Measurements from ENCODE around the gene HPS1. TPM values are rescaled to one million over a fixed set of nuclear protein-coding genes. Genes with fewer than 3 reads are reported as not detected.

HPS1 gene
- total and polyA plus RNA-seq, 2 experiments from 2014 or later: 21.4 to 51.2 TPM

DNA sequence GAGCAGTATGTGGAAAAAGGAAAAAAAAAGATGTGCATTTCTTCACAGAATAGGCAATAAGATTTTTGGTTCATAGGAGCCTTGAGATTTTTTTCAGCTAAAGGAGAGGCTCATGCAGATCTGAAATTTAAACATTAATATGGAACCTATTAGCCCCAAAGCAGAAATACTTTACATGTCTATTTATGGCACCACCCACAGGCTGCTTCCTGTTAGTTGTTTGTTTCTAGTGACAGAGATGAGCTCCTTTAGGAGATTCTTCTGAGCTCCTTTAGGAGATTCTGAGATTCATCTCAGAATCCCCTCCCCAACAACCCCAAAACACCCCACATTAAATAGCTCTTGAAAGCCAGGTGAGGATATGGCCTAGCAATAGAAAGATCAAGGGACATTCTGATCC, 27.9 kb upstream of the HPS1 start:
- H3K4me2 ChIP-seq: no peak overlapping the region
- Mint-ChIP-seq H3K4me3 (no peak overlapping the region), H3K27ac (no peak overlapping the region), H3K36me3 (ENCODE audit: low read depth) (no peaks in the 10 kb centered on the region), H3K9me3 (peaks cover 2% of the 10 kb centered on the region; the same call in 1 of the 3 replicates), H3K4me1 (peaks cover 23% of the 10 kb centered on the region), H3K27me3 (ENCODE audit: insufficient read depth, low read depth, poor library complexity) (peaks cover 6% of the 10 kb centered on the region)
- no peak overlapping the region for H3K27ac ChIP-seq (ENCODE audit: low read depth)
- H3K4me1 ChIP-seq (ENCODE audit: insufficient read depth): 0 out of 2 replicates have a peak, but pooled peaks cover 5% of the 10 kb centered on the region
- peaks cover 6% of the 10 kb centered on the region; the same call in 1 of the 2 replicates for H3K9me2 ChIP-seq (ENCODE audit: insufficient read depth)
- no peak overlapping the region for H2AFZ ChIP-seq
- H3F3A ChIP-seq (replicated peaks; ENCODE audit: low read depth): no peaks in the 10 kb centered on the region
- no peaks in the 10 kb centered on the region for H3K27me3 ChIP-seq (ENCODE audit: insufficient read depth)
- H3K36me3 ChIP-seq (ENCODE audit: insufficient read depth): no peaks in the 10 kb centered on the region; the same call in 1 of the 2 replicates
- H3K4me3 ChIP-seq: no peak overlapping the region
- H3K79me2 ChIP-seq (replicated peaks; ENCODE audit: insufficient read depth): no peaks in the 10 kb centered on the region
- H4K20me1 ChIP-seq (replicated peaks; ENCODE audit: insufficient read depth): no peaks in the 10 kb centered on the region
- no peak for ATAC-seq
- no peak for DNase-seq (ENCODE audit: low spot score)
- TF ChIP-seq ZNF114 (CRISPR knock-in tag; IDR thresholded peaks at IDR 0.05) (no peak), STAT1 (IDR thresholded peaks at IDR 0.05; ENCODE audit: unreplicated experiment) (no peak), JUNB (IDR thresholded peaks at IDR 0.05; ENCODE audit: unreplicated experiment) (no peak), POLR2AphosphoS5 (IDR thresholded peaks at IDR 0.05; ENCODE audit: low read depth) (no peak), CREB1 (CRISPR knock-in tag; IDR thresholded peaks at IDR 0.05; ENCODE audit: low read depth) (no peak), EZH2phosphoT487 (IDR thresholded peaks at IDR 0.05; ENCODE audit: unreplicated experiment) (no peak), ZNF331 (CRISPR knock-in tag; IDR thresholded peaks at IDR 0.05; ENCODE audit: low read depth) (no peak), EZH2 (IDR thresholded peaks at IDR 0.05; ENCODE audit: low read depth, unreplicated experiment) (no peak), NANOG (IDR thresholded peaks at IDR 0.05; ENCODE audit: borderline replicate concordance) (no peak)
- TF ChIP-seq, protein P1, sequence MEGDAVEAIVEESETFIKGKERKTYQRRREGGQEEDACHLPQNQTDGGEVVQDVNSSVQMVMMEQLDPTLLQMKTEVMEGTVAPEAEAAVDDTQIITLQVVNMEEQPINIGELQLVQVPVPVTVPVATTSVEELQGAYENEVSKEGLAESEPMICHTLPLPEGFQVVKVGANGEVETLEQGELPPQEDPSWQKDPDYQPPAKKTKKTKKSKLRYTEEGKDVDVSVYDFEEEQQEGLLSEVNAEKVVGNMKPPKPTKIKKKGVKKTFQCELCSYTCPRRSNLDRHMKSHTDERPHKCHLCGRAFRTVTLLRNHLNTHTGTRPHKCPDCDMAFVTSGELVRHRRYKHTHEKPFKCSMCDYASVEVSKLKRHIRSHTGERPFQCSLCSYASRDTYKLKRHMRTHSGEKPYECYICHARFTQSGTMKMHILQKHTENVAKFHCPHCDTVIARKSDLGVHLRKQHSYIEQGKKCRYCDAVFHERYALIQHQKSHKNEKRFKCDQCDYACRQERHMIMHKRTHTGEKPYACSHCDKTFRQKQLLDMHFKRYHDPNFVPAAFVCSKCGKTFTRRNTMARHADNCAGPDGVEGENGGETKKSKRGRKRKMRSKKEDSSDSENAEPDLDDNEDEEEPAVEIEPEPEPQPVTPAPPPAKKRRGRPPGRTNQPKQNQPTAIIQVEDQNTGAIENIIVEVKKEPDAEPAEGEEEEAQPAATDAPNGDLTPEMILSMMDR (conservative IDR thresholded peaks at IDR 0.05; ENCODE audit: low read depth in 2 of 2): no peak
- TF ChIP-seq, protein P2, sequence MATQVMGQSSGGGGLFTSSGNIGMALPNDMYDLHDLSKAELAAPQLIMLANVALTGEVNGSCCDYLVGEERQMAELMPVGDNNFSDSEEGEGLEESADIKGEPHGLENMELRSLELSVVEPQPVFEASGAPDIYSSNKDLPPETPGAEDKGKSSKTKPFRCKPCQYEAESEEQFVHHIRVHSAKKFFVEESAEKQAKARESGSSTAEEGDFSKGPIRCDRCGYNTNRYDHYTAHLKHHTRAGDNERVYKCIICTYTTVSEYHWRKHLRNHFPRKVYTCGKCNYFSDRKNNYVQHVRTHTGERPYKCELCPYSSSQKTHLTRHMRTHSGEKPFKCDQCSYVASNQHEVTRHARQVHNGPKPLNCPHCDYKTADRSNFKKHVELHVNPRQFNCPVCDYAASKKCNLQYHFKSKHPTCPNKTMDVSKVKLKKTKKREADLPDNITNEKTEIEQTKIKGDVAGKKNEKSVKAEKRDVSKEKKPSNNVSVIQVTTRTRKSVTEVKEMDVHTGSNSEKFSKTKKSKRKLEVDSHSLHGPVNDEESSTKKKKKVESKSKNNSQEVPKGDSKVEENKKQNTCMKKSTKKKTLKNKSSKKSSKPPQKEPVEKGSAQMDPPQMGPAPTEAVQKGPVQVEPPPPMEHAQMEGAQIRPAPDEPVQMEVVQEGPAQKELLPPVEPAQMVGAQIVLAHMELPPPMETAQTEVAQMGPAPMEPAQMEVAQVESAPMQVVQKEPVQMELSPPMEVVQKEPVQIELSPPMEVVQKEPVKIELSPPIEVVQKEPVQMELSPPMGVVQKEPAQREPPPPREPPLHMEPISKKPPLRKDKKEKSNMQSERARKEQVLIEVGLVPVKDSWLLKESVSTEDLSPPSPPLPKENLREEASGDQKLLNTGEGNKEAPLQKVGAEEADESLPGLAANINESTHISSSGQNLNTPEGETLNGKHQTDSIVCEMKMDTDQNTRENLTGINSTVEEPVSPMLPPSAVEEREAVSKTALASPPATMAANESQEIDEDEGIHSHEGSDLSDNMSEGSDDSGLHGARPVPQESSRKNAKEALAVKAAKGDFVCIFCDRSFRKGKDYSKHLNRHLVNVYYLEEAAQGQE (IDR thresholded peaks at IDR 0.05; ENCODE audit: unreplicated experiment): no peak
- TF ChIP-seq, protein P3, sequence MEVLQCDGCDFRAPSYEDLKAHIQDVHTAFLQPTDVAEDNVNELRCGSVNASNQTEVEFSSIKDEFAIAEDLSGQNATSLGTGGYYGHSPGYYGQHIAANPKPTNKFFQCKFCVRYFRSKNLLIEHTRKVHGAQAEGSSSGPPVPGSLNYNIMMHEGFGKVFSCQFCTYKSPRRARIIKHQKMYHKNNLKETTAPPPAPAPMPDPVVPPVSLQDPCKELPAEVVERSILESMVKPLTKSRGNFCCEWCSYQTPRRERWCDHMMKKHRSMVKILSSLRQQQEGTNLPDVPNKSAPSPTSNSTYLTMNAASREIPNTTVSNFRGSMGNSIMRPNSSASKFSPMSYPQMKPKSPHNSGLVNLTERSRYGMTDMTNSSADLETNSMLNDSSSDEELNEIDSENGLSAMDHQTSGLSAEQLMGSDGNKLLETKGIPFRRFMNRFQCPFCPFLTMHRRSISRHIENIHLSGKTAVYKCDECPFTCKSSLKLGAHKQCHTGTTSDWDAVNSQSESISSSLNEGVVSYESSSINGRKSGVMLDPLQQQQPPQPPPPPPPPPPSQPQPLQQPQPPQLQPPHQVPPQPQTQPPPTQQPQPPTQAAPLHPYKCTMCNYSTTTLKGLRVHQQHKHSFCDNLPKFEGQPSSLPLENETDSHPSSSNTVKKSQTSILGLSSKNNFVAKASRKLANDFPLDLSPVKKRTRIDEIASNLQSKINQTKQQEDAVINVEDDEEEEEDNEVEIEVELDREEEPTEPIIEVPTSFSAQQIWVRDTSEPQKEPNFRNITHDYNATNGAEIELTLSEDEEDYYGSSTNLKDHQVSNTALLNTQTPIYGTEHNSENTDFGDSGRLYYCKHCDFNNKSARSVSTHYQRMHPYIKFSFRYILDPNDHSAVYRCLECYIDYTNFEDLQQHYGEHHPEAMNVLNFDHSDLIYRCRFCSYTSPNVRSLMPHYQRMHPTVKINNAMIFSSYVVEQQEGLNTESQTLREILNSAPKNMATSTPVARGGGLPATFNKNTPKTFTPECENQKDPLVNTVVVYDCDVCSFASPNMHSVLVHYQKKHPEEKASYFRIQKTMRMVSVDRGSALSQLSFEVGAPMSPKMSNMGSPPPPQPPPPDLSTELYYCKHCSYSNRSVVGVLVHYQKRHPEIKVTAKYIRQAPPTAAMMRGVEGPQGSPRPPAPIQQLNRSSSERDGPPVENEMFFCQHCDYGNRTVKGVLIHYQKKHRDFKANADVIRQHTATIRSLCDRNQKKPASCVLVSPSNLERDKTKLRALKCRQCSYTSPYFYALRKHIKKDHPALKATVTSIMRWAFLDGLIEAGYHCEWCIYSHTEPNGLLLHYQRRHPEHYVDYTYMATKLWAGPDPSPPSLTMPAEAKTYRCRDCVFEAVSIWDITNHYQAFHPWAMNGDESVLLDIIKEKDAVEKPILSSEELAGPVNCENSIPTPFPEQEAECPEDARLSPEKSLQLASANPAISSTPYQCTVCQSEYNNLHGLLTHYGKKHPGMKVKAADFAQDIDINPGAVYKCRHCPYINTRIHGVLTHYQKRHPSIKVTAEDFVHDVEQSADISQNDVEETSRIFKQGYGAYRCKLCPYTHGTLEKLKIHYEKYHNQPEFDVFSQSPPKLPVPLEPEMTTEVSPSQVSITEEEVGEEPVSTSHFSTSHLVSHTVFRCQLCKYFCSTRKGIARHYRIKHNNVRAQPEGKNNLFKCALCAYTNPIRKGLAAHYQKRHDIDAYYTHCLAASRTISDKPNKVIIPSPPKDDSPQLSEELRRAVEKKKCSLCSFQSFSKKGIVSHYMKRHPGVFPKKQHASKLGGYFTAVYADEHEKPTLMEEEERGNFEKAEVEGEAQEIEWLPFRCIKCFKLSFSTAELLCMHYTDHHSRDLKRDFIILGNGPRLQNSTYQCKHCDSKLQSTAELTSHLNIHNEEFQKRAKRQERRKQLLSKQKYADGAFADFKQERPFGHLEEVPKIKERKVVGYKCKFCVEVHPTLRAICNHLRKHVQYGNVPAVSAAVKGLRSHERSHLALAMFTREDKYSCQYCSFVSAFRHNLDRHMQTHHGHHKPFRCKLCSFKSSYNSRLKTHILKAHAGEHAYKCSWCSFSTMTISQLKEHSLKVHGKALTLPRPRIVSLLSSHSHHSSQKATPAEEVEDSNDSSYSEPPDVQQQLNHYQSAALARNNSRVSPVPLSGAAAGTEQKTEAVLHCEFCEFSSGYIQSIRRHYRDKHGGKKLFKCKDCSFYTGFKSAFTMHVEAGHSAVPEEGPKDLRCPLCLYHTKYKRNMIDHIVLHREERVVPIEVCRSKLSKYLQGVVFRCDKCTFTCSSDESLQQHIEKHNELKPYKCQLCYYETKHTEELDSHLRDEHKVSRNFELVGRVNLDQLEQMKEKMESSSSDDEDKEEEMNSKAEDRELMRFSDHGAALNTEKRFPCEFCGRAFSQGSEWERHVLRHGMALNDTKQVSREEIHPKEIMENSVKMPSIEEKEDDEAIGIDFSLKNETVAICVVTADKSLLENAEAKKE (CRISPR knock-in tag; IDR thresholded peaks at IDR 0.05): no peak
- TF ChIP-seq, protein P4, sequence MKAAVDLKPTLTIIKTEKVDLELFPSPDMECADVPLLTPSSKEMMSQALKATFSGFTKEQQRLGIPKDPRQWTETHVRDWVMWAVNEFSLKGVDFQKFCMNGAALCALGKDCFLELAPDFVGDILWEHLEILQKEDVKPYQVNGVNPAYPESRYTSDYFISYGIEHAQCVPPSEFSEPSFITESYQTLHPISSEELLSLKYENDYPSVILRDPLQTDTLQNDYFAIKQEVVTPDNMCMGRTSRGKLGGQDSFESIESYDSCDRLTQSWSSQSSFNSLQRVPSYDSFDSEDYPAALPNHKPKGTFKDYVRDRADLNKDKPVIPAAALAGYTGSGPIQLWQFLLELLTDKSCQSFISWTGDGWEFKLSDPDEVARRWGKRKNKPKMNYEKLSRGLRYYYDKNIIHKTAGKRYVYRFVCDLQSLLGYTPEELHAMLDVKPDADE (IDR thresholded peaks at IDR 0.05): no peak
